ENCODE measurements around the gene SIRPG. TPM values are rescaled to one million over a fixed set of nuclear protein-coding genes. Genes with fewer than 3 reads are reported as not detected.

The SIRPG gene
- total and polyA plus RNA-seq, 2 of the 13 experiments (the other 11 are each of a cell fraction or from before 2014, with no cell fraction given): not detected

DNA sequence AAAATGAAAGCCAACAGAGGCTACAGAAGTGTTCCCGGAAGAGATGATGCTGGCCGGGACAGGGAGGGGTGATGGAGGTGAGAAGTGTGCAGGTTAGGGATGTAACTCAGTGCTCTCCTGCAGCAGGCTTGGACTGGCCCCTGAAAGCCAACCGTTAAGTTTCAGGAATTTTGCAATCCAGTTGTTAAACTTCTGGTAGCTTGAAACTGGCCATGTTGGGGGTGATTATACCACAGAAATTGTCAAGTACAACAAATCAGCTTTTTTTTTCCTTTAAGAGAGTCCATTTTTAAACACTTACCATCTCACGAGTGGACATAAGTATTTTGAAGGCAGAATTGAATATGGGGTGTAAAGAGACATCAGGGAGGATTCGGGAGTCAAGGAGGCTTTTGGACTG, 29.0 kb downstream of the SIRPG start:
- peaks cover 4% of the 10 kb centered on the region for H3K4me1 ChIP-seq (ENCODE audit: insufficient read depth, low read length)
- in situ Hi-C loops (cut with HindIII; ENCODE audit: extremely low pct_ligation_motif_present, low pct_unique_long_range_greater_than_20kb): no loop called here
- TF ChIP-seq, protein P1, sequence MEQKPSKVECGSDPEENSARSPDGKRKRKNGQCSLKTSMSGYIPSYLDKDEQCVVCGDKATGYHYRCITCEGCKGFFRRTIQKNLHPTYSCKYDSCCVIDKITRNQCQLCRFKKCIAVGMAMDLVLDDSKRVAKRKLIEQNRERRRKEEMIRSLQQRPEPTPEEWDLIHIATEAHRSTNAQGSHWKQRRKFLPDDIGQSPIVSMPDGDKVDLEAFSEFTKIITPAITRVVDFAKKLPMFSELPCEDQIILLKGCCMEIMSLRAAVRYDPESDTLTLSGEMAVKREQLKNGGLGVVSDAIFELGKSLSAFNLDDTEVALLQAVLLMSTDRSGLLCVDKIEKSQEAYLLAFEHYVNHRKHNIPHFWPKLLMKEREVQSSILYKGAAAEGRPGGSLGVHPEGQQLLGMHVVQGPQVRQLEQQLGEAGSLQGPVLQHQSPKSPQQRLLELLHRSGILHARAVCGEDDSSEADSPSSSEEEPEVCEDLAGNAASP (CRISPR knock-in tag; IDR thresholded peaks at IDR 0.05; ENCODE audit: borderline replicate concordance): no peak
- TF ChIP-seq ZNF780A (CRISPR knock-in tag; IDR thresholded peaks at IDR 0.05) (no peak), PAX8 (CRISPR knock-in tag; IDR thresholded peaks at IDR 0.05; ENCODE audit: borderline replicate concordance) (no peak), ZNF24 (IDR thresholded peaks at IDR 0.05) (no peak), MTA3 (CRISPR knock-in tag; IDR thresholded peaks at IDR 0.05) (no peak), ZFP1 (CRISPR knock-in tag; IDR thresholded peaks at IDR 0.05) (no peak), ELF1 (CRISPR knock-in tag; IDR thresholded peaks at IDR 0.05) (no peak), ZNF546 (CRISPR knock-in tag; conservative IDR thresholded peaks at IDR 0.05) (no peak), ZBTB42 (CRISPR knock-in tag; IDR thresholded peaks at IDR 0.05) (no peak), ZNF432 (CRISPR knock-in tag; IDR thresholded peaks at IDR 0.05; ENCODE audit: borderline replicate concordance) (no peak)
- TF ChIP-seq, protein P2, sequence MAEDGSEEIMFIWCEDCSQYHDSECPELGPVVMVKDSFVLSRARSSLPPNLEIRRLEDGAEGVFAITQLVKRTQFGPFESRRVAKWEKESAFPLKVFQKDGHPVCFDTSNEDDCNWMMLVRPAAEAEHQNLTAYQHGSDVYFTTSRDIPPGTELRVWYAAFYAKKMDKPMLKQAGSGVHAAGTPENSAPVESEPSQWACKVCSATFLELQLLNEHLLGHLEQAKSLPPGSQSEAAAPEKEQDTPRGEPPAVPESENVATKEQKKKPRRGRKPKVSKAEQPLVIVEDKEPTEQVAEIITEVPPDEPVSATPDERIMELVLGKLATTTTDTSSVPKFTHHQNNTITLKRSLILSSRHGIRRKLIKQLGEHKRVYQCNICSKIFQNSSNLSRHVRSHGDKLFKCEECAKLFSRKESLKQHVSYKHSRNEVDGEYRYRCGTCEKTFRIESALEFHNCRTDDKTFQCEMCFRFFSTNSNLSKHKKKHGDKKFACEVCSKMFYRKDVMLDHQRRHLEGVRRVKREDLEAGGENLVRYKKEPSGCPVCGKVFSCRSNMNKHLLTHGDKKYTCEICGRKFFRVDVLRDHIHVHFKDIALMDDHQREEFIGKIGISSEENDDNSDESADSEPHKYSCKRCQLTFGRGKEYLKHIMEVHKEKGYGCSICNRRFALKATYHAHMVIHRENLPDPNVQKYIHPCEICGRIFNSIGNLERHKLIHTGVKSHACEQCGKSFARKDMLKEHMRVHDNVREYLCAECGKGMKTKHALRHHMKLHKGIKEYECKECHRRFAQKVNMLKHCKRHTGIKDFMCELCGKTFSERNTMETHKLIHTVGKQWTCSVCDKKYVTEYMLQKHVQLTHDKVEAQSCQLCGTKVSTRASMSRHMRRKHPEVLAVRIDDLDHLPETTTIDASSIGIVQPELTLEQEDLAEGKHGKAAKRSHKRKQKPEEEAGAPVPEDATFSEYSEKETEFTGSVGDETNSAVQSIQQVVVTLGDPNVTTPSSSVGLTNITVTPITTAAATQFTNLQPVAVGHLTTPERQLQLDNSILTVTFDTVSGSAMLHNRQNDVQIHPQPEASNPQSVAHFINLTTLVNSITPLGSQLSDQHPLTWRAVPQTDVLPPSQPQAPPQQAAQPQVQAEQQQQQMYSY (CRISPR knock-in tag; IDR thresholded peaks at IDR 0.05): no peak
- TF ChIP-seq, protein P3, sequence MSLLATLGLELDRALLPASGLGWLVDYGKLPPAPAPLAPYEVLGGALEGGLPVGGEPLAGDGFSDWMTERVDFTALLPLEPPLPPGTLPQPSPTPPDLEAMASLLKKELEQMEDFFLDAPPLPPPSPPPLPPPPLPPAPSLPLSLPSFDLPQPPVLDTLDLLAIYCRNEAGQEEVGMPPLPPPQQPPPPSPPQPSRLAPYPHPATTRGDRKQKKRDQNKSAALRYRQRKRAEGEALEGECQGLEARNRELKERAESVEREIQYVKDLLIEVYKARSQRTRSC (CRISPR knock-in tag; IDR thresholded peaks at IDR 0.05; ENCODE audit: low read depth): no peak
- TF ChIP-seq, protein P4, sequence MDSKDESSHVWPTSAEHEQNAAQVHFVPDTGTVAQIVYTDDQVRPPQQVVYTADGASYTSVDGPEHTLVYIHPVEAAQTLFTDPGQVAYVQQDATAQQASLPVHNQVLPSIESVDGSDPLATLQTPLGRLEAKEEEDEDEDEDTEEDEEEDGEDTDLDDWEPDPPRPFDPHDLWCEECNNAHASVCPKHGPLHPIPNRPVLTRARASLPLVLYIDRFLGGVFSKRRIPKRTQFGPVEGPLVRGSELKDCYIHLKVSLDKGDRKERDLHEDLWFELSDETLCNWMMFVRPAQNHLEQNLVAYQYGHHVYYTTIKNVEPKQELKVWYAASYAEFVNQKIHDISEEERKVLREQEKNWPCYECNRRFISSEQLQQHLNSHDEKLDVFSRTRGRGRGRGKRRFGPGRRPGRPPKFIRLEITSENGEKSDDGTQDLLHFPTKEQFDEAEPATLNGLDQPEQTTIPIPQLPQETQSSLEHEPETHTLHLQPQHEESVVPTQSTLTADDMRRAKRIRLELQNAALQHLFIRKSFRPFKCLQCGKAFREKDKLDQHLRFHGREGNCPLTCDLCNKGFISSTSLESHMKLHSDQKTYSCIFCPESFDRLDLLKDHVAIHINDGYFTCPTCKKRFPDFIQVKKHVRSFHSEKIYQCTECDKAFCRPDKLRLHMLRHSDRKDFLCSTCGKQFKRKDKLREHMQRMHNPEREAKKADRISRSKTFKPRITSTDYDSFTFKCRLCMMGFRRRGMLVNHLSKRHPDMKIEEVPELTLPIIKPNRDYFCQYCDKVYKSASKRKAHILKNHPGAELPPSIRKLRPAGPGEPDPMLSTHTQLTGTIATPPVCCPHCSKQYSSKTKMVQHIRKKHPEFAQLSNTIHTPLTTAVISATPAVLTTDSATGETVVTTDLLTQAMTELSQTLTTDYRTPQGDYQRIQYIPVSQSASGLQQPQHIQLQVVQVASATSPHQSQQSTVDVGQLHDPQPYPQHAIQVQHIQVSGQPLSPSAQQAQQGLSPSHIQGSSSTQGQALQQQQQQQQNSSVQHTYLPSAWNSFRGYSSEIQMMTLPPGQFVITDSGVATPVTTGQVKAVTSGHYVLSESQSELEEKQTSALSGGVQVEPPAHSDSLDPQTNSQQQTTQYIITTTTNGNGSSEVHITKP (CRISPR knock-in tag; IDR thresholded peaks at IDR 0.05; ENCODE audit: low read depth): no peak
- TF ChIP-seq, protein P5, sequence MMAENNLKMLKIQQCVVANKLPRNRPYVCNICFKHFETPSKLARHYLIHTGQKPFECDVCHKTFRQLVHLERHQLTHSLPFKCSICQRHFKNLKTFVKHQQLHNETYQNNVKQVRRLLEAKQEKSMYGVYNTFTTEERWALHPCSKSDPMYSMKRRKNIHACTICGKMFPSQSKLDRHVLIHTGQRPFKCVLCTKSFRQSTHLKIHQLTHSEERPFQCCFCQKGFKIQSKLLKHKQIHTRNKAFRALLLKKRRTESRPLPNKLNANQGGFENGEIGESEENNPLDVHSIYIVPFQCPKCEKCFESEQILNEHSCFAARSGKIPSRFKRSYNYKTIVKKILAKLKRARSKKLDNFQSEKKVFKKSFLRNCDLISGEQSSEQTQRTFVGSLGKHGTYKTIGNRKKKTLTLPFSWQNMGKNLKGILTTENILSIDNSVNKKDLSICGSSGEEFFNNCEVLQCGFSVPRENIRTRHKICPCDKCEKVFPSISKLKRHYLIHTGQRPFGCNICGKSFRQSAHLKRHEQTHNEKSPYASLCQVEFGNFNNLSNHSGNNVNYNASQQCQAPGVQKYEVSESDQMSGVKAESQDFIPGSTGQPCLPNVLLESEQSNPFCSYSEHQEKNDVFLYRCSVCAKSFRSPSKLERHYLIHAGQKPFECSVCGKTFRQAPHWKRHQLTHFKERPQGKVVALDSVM (CRISPR knock-in tag; IDR thresholded peaks at IDR 0.05): no peak

More for the DNA sequence above, 29.0 kb downstream of the SIRPG start:
- H4K20me1 ChIP-seq (ENCODE audit: insufficient read depth, low read length): no peaks in the 10 kb centered on the region
- intact Hi-C loops (cut with micrococcal nuclease; ENCODE audit: unreplicated experiment): no loop called here
- WGBS (ENCODE audit: low lambda C conversion rate): 10% methylated on average over 5 of the region's 5 CpGs
- H3K79me2 ChIP-seq (ENCODE audit: insufficient read depth, low read length): no peaks in the 10 kb centered on the region
- ATAC-seq: no peak
- H3K27ac ChIP-seq (ENCODE audit: extremely low read length, insufficient read depth, low read length): no peak overlapping the region
- CTCF ChIA-PET (ENCODE audit: low intra/inter-chr PET ratio, low total read pairs): no interaction called here
- no TSS peak for BruUV-seq (replicated peaks)
- H3K9me3 ChIP-seq (ENCODE audit: low read length): no peaks in the 10 kb centered on the region
- no peak overlapping the region for H3K9ac ChIP-seq (ENCODE audit: insufficient read depth, low read depth, low read length)
- no peaks in the 10 kb centered on the region for H3K36me3 ChIP-seq (replicated peaks in 1 of 2; ENCODE audit: control insufficient read depth in 1 of 2, insufficient read depth in 2 of 2, low read length in 2 of 2)
- no peak overlapping the region for H2AFZ ChIP-seq (ENCODE audit: low read length)
- H3K4me2 ChIP-seq (ENCODE audit: low read depth, low read length): no peak overlapping the region
- DNase-seq (ENCODE audit: low spot score): no peak
- no peak overlapping the region for H3K4me3 ChIP-seq (replicated peaks in 1 of 3; ENCODE audit: insufficient read depth in 1 of 3, low read depth in 2 of 3, low read length in 3 of 3)
- no peak for FAIRE-seq
- POLR2A ChIA-PET: no interaction called here
- H3K27me3 ChIP-seq (ENCODE audit: control insufficient read depth in 1 of 2, insufficient read depth in 2 of 2, low read length in 2 of 2): peaks cover 0 to 6% of the 10 kb centered on the region in 2 experiments; a peak in 2 of 5 replicates
